Stimulated activated naive B cell treated with anti-CD40 and anti-IgM and Interleukin-4, amounts not matched to agents 10 μg/mL and 1 μg/mL and 100 μg/mL, for 72 hours (primary cell): ENCODE results near the gene FHAD1.

Experiments used
- ATAC-seq, 2 donors: fragments of 150-1000 bp; cut with Tn5 transposase; replicated peaks; 2 replicates each; pipeline ENCODE4 v1.10.0; 2021; ENCODE audit warnings: moderate library complexity in 1 of 2
- DNase-seq: peaks from one replicate; pipeline ENCODE4 v3.0.0; 2021
- H3K27ac Mint-ChIP-seq: one replicate; pipeline ENCODE4 v1.8.0; 2022; ENCODE audit warnings: mild to moderate bottlenecking, mixed read lengths
- H3K27me3 Mint-ChIP-seq, 2 donors: one replicate each; pipeline ENCODE4 v1.8.0; 2022; ENCODE audit warnings: mixed read lengths in 2 of 2
- H3K36me3 Mint-ChIP-seq, 2 donors: one replicate each; pipeline ENCODE4 v1.8.0; 2022; ENCODE audit warnings: mixed read lengths in 2 of 2, mild to moderate bottlenecking in 1 of 2
- H3K4me1 Mint-ChIP-seq, 2 donors: one replicate each; pipeline ENCODE4 v1.8.0; 2022; ENCODE audit warnings: mixed read lengths in 2 of 2, mild to moderate bottlenecking in 1 of 2
- H3K4me3 Mint-ChIP-seq, 2 donors: one replicate each; pipeline ENCODE4 v1.8.0; 2022; ENCODE audit warnings: mild to moderate bottlenecking in 2 of 2, mixed read lengths in 2 of 2, moderate library complexity in 1 of 2
- H3K9me3 Mint-ChIP-seq, 2 donors: one replicate each; pipeline ENCODE4 v1.8.0; 2022; ENCODE audit warnings: mixed read lengths in 2 of 2, mild to moderate bottlenecking in 1 of 2

The FHAD1 gene

GRCh38 chr1:15323351-15323988, 76.4 kb downstream of the FHAD1 start:
- H3K27ac Mint-ChIP-seq: no peak overlapping the region
- H3K27me3 Mint-ChIP-seq: peaks cover 10 to 47% of the 10 kb centered on the region in 2 donors
- no peaks in the 10 kb centered on the region for H3K4me1 Mint-ChIP-seq
- peaks cover 6 to 7% of the 10 kb centered on the region in 2 donors for H3K9me3 Mint-ChIP-seq
- ATAC-seq: peak; percentile 90 to 91
- peaks cover 0 to 4% of the 10 kb centered on the region in 2 donors for H3K36me3 Mint-ChIP-seq
- H3K4me3 Mint-ChIP-seq: no peak overlapping the region
- peak; percentile 50 for DNase-seq

- peaks cover 10 to 47% of the 10 kb centered on the region in 2 donors for H3K27me3 Mint-ChIP-seq
- H3K27ac Mint-ChIP-seq: no peak overlapping the region
- H3K36me3 Mint-ChIP-seq: peaks cover 0 to 4% of the 10 kb centered on the region in 2 donors
- H3K4me3 Mint-ChIP-seq: no peak overlapping the region
- H3K4me1 Mint-ChIP-seq: no peaks in the 10 kb centered on the region
- DNase-seq (no peak), ATAC-seq (no peak)
- peaks cover 6 to 7% of the 10 kb centered on the region in 2 donors for H3K9me3 Mint-ChIP-seq
Measured at GRCh38 chr1:15323989-15324868, 77.2 kb downstream of the FHAD1 start.

GRCh38 chr1:15324869-15325335, 77.9 kb downstream of the FHAD1 start:
- Mint-ChIP-seq H3K4me1 (no peaks in the 10 kb centered on the region), H3K9me3 (peaks cover 6 to 7% of the 10 kb centered on the region in 2 donors), H3K27ac (no peak overlapping the region), H3K4me3 (no peak overlapping the region), H3K36me3 (peaks cover 0 to 4% of the 10 kb centered on the region in 2 donors), H3K27me3 (peaks cover 14 to 48% of the 10 kb centered on the region in 2 donors)
- no peak for DNase-seq
- ATAC-seq: no peak

GRCh38 chr1:15325375-15326085, 78.5 kb downstream of the FHAD1 start:
- H3K36me3 Mint-ChIP-seq: no peaks in the 10 kb centered on the region
- ATAC-seq (no peak), DNase-seq (no peak)
- peaks cover 18 to 48% of the 10 kb centered on the region in 2 donors for H3K27me3 Mint-ChIP-seq
- no peaks in the 10 kb centered on the region for H3K4me1 Mint-ChIP-seq
- H3K9me3 Mint-ChIP-seq: peaks cover 0 to 2% of the 10 kb centered on the region in 2 donors
- H3K4me3 Mint-ChIP-seq: no peak overlapping the region
- H3K27ac Mint-ChIP-seq: no peak overlapping the region

- ATAC-seq (no peak), DNase-seq (no peak)
- Mint-ChIP-seq H3K4me3 (no peak overlapping the region), H3K27me3 (peaks cover 25 to 43% of the 10 kb centered on the region in 2 donors), H3K36me3 (no peaks in the 10 kb centered on the region), H3K4me1 (no peaks in the 10 kb centered on the region), H3K27ac (no peak overlapping the region), H3K9me3 (no peaks in the 10 kb centered on the region)
Measured at GRCh38 chr1:15326691-15327588, 79.9 kb downstream of the FHAD1 start.

- Mint-ChIP-seq H3K27me3 (peaks cover 25 to 41% of the 10 kb centered on the region in 2 donors), H3K27ac (no peak overlapping the region), H3K36me3 (no peaks in the 10 kb centered on the region), H3K4me1 (no peaks in the 10 kb centered on the region), H3K9me3 (no peaks in the 10 kb centered on the region), H3K4me3 (no peak overlapping the region)
- DNase-seq (no peak), ATAC-seq (peak; percentile 27)
Measured at GRCh38 chr1:15328351-15329103, 81.5 kb downstream of the FHAD1 start.

GRCh38 chr1:15329104-15329820, 82.2 kb downstream of the FHAD1 start:
- Mint-ChIP-seq H3K9me3 (no peaks in the 10 kb centered on the region), H3K27ac (no peak overlapping the region), H3K36me3 (no peaks in the 10 kb centered on the region), H3K4me3 (no peak overlapping the region), H3K27me3 (peaks cover 27 to 37% of the 10 kb centered on the region in 2 donors), H3K4me1 (no peaks in the 10 kb centered on the region)
- DNase-seq (no peak), ATAC-seq (peak in 1 of 2 donors; percentile 66)

- peaks cover 29% of the 10 kb centered on the region in 2 donors for H3K27me3 Mint-ChIP-seq
- no peak for ATAC-seq
- no peaks in the 10 kb centered on the region for H3K9me3 Mint-ChIP-seq
- no peak overlapping the region for H3K4me3 Mint-ChIP-seq
- H3K4me1 Mint-ChIP-seq: no peaks in the 10 kb centered on the region
- no peaks in the 10 kb centered on the region for H3K36me3 Mint-ChIP-seq
- DNase-seq: no peak
- H3K27ac Mint-ChIP-seq: no peak overlapping the region
Measured at GRCh38 chr1:15330028-15330427, 83.0 kb downstream of the FHAD1 start.

GRCh38 chr1:15331180-15331579, 84.2 kb downstream of the FHAD1 start:
- Mint-ChIP-seq H3K9me3 (no peaks in the 10 kb centered on the region), H3K27ac (no peak overlapping the region), H3K4me3 (no peak overlapping the region), H3K36me3 (no peaks in the 10 kb centered on the region), H3K27me3 (peaks cover 29 to 34% of the 10 kb centered on the region in 2 donors), H3K4me1 (no peaks in the 10 kb centered on the region)
- ATAC-seq: no peak
- no peak for DNase-seq

- Mint-ChIP-seq H3K36me3 (no peaks in the 10 kb centered on the region), H3K9me3 (no peaks in the 10 kb centered on the region), H3K27me3 (peaks cover 35 to 40% of the 10 kb centered on the region in 2 donors), H3K4me3 (no peak overlapping the region), H3K4me1 (no peaks in the 10 kb centered on the region), H3K27ac (no peak overlapping the region)
- DNase-seq (no peak), ATAC-seq (no peak)
Measured at GRCh38 chr1:15331734-15332133, 84.7 kb downstream of the FHAD1 start.

GRCh38 chr1:15332525-15332924, 85.5 kb downstream of the FHAD1 start:
- H3K36me3 Mint-ChIP-seq: no peaks in the 10 kb centered on the region
- H3K4me3 Mint-ChIP-seq: no peak overlapping the region
- ATAC-seq (no peak), DNase-seq (no peak)
- no peaks in the 10 kb centered on the region for H3K9me3 Mint-ChIP-seq
- H3K27ac Mint-ChIP-seq: no peak overlapping the region
- no peaks in the 10 kb centered on the region for H3K4me1 Mint-ChIP-seq
- H3K27me3 Mint-ChIP-seq: peaks cover 32 to 38% of the 10 kb centered on the region in 2 donors

- no peaks in the 10 kb centered on the region for H3K9me3 Mint-ChIP-seq
- no peak for ATAC-seq
- no peak overlapping the region for H3K27ac Mint-ChIP-seq
- peaks cover 37 to 42% of the 10 kb centered on the region in 2 donors for H3K27me3 Mint-ChIP-seq
- DNase-seq: no peak
- H3K36me3 Mint-ChIP-seq: no peaks in the 10 kb centered on the region
- no peak overlapping the region for H3K4me3 Mint-ChIP-seq
- no peaks in the 10 kb centered on the region for H3K4me1 Mint-ChIP-seq
Measured at GRCh38 chr1:15332952-15333715, 86.1 kb downstream of the FHAD1 start.
